Measurements from ENCODE around the gene ZNF536.
"Not testable (repeated sequence)": the region's sequence is repeated elsewhere in the genome, so short reads cannot be mapped to it uniquely, and the experiment has no call there.

ZNF536 gene

DNA sequence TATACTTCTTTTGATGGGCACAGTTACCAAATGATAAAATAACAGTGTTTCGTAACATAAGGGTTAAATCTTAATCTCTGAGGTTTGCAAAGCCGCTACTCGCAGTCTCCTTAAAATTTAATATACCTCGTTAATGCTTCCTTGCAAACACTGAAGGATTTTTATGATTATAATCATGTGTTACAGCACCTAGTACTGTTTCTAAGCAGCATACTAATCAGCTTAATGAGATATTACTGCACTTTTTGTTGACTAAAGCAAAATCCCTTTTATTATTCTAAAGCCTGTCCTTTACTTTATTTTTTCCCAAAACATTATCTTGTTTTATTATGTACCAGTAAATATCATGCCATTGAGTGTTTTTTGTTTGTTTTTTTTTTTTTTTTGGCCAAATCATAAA, 70.5 kb downstream of the ZNF536 start:
- no peak for TF ChIP-seq CTCF (IDR thresholded peaks at IDR 0.05; ENCODE audit: low read depth, low read length)
- no peak overlapping the region for H3K4me3 ChIP-seq (ENCODE audit: low read depth, low read length)
- in situ Hi-C loops (cut with HindIII; ENCODE audit: low sequenced_read_pairs): no loop called here
- DNase-seq (ENCODE audit: low read depth, low spot score): no peak

DNA sequence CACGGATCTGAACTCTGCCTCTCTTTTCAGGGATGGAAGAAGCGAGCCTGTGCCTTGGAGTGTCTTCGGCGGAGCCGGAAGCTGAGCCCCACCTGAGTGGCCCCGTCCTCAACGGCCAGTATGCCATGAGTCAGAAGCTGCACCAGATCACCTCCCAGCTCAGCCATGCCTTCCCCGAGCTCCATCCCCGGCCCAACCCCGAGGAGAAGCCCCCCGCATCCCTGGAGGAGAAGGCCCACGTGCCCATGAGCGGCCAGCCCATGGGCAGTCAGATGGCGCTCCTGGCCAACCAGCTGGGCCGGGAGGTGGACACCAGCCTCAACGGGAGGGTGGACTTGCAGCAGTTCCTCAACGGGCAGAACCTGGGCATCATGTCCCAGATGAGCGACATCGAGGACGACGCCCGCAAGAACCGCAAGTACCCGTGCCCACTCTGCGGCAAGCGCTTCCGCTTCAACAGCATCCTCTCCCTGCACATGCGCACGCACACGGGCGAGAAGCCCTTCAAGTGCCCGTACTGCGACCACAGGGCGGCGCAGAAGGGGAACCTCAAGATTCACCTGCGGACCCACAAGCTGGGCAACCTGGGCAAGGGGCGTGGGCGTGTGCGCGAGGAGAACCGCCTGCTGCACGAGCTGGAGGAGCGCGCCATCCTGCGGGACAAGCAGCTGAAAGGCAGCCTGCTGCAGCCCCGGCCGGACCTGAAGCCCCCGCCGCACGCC, 71.5 kb downstream of the ZNF536 start:
- DNase-seq (ENCODE audit: low read depth, low spot score): no peak
- in situ Hi-C loops (cut with HindIII; ENCODE audit: low sequenced_read_pairs): no loop called here
- TF ChIP-seq CTCF (IDR thresholded peaks at IDR 0.05; ENCODE audit: low read depth, low read length): no peak
- H3K4me3 ChIP-seq (ENCODE audit: low read depth, low read length): no peak overlapping the region

DNA sequence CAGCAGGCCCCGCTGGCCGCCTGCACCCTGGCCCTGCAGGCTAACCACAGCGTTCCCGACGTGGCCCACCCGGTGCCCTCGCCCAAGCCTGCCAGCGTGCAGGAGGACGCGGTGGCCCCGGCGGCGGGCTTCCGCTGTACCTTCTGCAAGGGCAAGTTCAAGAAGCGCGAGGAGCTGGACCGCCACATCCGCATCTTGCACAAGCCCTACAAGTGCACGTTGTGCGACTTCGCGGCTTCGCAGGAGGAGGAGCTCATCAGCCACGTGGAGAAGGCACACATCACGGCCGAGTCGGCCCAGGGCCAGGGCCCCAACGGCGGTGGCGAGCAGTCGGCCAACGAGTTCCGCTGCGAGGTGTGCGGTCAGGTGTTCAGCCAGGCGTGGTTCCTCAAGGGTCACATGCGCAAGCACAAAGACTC, 72.1 kb downstream of the ZNF536 start:
- in situ Hi-C loops (cut with HindIII; ENCODE audit: low sequenced_read_pairs): no loop called here
- H3K4me3 ChIP-seq (ENCODE audit: low read depth, low read length): no peak overlapping the region
- TF ChIP-seq CTCF (IDR thresholded peaks at IDR 0.05; ENCODE audit: low read depth, low read length): no peak
- DNase-seq (ENCODE audit: low read depth, low spot score): no peak

DNA sequence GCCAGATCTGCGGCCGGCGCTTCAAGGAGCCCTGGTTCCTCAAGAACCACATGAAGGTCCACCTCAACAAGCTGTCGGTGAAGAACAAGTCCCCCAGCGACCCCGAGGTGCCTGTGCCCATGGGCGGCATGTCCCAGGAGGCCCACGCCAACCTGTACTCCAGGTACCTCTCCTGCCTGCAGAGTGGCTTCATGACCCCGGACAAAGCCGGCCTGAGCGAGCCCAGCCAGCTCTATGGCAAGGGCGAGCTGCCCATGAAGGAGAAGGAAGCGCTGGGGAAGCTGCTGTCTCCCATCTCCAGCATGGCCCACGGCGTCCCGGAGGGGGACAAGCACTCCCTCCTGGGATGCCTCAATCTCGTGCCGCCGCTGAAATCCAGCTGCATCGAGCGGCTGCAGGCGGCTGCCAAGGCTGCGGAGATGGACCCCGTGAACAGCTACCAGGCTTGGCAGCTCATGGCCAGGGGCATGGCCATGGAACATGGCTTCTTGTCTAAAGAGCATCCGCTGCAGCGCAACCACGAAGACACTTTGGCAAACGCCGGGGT, 72.6 kb downstream of the ZNF536 start:
- no peak for DNase-seq (ENCODE audit: low read depth, low spot score)
- in situ Hi-C loops (cut with HindIII; ENCODE audit: low sequenced_read_pairs): no loop called here
- no peak for TF ChIP-seq CTCF (IDR thresholded peaks at IDR 0.05; ENCODE audit: low read depth, low read length)

GRCh38 chr19:30445385-30445784, 73.2 kb downstream of the ZNF536 start:
- no peak for DNase-seq (ENCODE audit: low read depth, low spot score)
- in situ Hi-C loops (cut with HindIII; ENCODE audit: low sequenced_read_pairs): no loop called here
- no peak for TF ChIP-seq CTCF (IDR thresholded peaks at IDR 0.05; ENCODE audit: low read depth, low read length)
- H3K4me3 ChIP-seq (ENCODE audit: low read depth, low read length): no peak overlapping the region

More for the DNA sequence above, 72.6 kb downstream of the ZNF536 start:
- H3K4me3 ChIP-seq (ENCODE audit: low read depth, low read length): no peak overlapping the region

GRCh38 chr19:30446120-30446519, 73.9 kb downstream of the ZNF536 start:
- H3K4me3 ChIP-seq (ENCODE audit: low read depth, low read length); DNase-seq (ENCODE audit: low read depth, low spot score); in situ Hi-C loops (cut with HindIII; ENCODE audit: low sequenced_read_pairs): not testable (repeated sequence)

DNA sequence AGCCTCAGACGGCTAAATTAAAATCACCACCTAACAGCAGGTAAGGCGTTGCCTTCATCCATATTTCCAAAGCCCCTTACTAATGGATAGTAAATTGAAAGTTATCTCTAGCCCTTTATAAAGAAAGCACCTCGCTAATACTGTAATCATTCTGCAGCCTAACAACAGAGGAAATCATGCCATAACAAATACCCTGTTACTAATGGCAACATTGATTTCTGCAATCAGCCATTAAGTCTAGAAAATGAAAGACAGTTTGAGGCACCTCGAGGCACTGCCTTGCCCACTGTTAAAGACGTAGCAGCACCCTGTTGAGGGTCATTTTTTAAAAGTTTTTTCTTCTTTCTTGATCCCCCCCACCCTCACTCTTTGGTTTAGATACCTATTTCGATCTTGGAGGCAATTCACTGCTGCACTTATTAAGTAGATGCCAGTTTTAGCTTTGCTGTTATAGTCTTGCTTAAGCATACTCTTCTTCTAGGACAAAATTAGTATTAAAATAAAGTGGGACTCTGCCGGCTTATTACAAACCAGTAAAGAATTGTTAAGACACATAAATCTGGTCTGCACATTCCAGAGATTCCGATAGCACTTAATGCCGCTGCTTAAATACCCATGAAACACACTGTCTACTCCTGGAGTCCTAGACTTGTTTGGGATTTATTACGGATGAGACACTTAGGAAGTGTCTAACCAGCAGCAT, 74.8 kb downstream of the ZNF536 start:
- TF ChIP-seq CTCF (IDR thresholded peaks at IDR 0.05; ENCODE audit: low read depth, low read length): no peak
- no peak overlapping the region for H3K4me3 ChIP-seq (ENCODE audit: low read depth, low read length)
- DNase-seq (ENCODE audit: low read depth, low spot score): no peak
- in situ Hi-C loops (cut with HindIII; ENCODE audit: low sequenced_read_pairs): no loop called here
